HG03066 (cell line): ENCODE measurements around the gene CYP2U1.
A peak's percentile ranks its signal among the peaks of the same experiment; 100 is the strongest.
"Not testable (repeated sequence)": the region's sequence is repeated elsewhere in the genome, so short reads cannot be mapped to it uniquely, and the experiment has no call there.

Experiments
- ATAC-seq: cut with Tn5 transposase; IDR thresholded peaks from one replicate; pipeline ENCODE4 v1.9.1; 2021; ENCODE audit warnings: low read depth; ENCODE audit not compliant: unreplicated experiment

CYP2U1 gene

DNA sequence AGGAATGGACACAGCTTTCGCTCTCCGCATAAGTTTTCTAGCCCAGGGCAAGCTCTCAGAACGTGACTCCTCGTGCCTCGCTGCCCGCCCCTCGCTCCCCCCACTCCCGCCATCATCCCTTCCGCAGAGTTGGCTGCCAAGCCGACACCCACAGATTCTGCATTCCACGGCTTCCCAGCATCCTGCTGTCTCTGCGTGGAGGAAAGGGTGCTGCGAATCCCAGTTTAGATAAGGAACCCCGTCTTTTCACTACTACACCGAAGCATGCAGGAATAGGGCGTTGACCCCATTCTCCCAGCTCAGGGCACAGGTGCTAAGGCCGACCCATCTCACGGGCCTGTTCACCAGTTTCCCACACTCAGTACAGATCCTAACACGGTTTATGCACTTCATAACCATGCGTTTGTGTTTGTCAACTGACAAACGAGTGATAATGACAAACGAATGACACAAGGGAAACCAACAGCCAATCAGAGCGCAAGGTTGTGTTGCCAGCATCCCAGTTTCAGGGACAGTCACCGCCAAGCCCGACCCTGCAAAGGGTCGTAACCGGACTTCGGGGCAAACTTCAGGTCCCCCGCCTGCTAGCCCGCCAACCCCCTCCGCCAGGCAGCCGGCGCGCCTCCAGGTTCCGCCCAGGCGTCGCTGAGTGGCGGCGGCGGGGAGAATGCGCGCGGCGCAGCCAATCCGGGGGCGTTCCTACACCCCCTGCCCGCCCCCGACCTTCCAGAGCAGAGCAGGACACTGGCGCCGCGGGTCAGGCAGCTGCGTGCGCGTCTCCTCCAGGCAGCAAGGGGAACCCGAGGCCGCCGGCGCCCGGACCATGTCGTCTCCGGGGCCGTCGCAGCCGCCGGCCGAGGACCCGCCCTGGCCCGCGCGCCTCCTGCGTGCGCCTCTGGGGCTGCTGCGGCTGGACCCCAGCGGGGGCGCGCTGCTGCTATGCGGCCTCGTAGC is at the start of gene CYP2U1:
Gene CYP2U1, plus strand, starts transcription at position 729 of the 954 bp plus-strand sequence. Its CDS starts 95 bp downstream, at position 824.
- ATAC-seq: peak; percentile 95

DNA sequence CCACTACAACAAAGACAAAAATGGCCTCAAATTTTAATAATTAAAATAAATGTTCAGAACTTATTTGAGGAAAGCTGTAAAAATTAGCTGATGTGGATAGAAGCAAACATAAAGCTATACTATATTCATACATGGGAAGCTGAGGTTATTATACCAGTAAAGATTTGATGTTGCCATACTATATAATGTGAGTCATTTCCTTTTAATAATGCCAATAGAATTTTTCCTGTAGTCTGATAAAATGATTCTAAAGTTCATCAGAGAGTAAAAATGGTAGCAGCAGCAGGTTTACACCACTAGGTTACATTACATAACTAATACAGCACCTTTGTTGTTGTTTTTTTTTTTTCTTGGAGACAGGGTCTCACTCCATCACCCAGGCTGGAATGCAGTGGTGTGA is 45.5 kb upstream of the CYP2U1 start:
- no peak for ATAC-seq

DNA sequence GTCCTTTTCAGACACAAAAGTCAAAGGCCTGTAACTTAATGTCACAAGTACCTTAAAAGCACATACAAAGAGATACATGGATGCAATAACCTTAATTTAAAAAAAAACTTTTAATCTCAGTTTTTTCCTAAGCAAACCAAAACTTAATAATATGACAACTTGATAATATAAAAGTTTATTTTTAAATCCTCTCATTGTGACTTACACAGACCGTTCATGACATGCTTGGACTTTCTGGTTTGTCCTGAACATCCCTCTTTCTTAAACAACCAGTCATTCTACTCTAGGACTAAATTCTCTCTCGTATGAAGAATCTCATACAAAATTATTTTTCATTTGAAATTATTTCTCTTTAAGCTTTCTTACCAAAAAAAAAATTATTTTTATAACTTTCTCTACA is 43.1 kb upstream of the CYP2U1 start:
- no peak for ATAC-seq

DNA sequence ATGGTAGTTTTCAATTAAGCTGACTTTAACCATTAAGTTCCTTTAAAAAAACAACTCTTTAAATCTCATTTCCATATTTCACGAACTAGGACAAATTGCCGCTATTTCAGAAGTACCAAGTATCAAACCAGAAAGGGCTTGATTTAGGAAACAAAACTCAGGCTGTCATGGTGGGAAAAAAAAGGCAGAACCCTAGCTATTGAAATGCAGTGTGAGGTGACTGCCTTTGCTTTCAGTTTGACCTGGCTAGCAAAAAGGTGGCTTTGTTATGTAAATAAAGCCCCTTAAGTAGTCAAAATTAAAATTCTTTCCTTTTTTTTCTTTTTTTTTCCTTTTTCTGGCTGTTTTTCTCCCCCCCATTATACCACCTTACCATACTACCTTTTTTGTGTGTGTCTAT is 40.6 kb upstream of the CYP2U1 start:
- ATAC-seq: no peak

DNA sequence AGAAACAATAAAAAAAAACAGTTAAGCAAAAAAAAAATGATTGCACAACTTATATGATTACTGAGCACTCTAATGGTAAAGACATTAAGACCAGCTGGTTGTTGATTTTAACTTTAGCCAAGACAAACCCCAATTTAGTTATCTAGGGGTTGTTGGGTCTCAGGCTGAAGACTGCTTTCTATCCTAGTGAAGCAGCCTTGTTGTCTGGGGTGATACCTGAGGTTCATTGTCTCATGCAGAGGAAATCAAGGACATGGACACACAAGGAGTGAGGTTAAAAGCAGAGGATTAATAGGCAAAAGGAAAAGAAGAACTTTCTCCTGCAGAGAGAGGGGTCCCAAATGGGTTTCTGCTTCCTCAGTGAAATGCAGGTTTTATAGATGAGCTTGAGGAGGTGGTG is 40.0 kb upstream of the CYP2U1 start:
- ATAC-seq: no peak

DNA sequence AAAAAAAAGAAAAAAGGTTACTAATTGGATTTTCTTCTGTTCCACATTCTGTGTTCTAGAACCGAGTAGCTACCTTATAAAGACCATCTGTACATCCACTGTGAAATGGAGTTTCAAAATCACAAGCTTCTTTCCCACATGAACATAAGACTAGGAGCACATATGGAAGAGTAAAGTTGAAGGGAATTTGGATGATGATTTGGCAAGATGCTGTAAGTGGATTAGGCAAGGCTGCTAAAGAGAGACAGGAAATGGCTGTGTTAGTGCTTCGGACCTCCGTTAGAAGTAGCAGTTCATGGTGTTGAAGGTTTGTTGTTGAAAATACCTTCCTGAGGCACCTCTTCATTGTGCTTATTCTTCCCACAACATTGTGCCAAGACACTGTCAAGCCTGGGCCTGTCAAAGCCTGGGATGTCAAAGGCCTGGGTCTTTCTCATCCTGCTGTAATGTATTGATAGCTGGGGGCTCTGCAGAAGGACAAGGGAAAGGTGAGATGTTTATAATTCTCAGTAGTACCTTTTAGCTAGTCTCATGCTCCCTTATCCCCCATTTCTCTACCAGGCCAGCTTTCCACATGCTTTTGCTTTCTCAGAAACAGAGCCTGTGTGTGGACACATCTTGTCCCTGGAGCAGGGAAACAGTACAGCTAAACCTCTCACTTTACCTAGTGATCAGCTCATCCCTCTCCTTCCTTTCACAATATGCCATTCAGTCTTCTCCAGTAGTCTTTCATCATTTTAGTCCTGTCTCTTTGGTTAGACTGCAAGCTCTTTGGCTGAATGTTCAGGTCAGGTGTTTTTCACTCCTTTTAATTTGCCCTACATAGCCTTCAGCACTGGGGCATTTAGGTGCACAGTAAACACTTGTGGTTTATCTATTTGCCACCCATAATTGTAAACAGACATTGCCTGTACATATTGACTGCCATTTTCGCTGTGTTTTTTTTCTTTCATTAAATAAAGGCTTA is 37.9 kb upstream of the CYP2U1 start:
- ATAC-seq: no peak

DNA sequence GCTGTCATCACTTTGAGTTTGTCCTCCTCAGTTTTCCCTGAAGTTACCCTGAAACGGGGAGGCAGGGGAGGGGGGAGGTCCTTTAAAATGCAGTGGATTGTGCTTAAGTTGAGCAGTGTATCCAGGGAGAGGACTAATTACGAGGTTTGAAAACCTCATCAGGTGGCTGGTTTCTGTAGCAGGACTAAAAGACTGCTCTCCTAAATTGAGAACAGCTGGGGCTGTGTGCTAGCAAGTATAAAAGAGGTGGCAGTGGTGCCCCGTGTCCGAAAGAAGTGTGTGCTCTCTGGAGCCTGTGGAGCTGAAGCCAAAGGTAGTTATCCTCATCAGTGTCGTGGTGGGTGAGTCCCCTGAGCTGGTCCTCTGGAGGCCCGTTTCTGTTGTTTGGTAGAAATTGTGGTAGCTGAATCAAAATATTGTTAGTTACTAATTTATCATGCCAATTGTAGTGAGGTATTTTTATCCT is 37.2 kb upstream of the CYP2U1 start:
- no peak for ATAC-seq

DNA sequence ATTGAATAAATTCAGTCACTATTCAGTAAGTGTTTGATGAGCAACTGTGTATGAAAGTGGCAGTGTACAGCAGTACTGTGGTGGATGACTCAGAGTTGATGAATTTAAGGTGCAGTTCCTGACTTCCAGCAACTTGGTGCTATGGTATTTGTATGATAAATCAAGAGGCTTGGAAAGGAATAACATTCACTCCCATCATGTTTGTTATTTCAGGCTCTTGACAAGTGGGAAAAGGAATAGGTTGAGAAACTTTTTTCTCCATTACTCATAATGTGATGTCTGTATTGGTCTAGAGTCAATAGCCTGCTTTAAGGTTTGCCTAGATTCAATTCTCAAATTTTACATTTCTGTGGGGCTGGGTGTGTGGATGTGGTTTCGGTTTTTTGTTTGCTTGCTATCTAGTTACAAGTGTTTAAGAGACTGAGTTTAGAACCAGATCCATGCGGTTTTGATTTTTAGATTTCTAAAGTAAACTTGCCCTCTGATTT is 35.1 kb upstream of the CYP2U1 start:
- ATAC-seq: no peak

DNA sequence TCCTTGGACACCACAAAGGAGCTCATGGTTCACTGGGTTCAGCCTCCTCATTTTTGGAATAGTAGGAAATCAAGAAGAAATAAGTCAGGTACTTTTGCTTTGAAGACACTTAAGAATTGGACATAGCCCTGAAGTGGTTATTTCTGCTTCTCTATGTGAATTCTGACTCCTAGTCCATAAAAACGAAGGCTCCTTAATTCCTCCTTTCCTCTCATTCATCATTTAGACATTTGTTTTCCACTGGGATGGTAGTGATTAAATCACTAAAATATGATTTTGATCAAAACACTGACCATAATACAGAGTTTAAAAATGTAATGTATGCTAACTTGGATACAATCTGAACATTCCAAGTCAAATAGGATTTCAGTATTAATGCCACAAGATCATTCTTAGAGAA is 34.7 kb upstream of the CYP2U1 start:
- ATAC-seq: no peak

DNA sequence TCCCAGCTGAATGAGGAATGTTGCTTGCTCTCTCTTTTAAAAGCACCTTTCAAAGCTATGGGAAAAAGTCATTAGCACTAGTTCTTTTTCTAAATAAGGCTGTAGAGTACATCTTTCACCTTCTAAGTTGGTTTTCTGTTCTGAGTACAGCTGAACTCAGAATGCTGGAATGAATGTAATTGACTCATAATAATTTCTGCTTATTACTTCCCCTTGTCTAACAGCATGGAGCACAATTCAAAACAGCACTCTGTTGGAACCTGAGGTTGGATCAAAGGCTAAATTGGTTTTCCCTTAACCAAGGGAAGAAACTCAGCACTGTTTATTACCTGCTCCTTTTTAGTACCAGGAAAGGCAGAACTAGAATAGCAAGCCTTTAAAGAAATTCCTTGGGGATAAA is 33.5 kb upstream of the CYP2U1 start:
- ATAC-seq: no peak

DNA sequence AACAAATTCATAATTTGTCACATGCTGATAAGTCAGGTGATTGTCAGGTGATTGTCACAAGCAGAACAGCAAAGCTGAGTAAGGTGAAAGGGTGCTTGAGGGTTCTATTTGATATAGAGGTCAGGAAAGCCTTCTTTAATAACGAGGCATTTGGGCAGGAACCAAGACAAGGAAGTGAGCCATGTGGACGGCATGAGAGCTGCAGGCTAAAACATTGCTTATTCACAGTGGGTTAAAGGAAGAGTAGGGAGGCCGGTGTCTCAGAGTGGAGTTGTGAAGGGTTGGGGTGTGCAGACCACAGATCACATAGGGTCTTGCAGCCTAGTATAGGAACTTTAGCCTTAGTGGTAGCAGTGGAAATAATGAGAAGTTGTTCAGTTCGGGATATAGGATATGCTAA is 31.3 kb upstream of the CYP2U1 start:
- no peak for ATAC-seq

DNA sequence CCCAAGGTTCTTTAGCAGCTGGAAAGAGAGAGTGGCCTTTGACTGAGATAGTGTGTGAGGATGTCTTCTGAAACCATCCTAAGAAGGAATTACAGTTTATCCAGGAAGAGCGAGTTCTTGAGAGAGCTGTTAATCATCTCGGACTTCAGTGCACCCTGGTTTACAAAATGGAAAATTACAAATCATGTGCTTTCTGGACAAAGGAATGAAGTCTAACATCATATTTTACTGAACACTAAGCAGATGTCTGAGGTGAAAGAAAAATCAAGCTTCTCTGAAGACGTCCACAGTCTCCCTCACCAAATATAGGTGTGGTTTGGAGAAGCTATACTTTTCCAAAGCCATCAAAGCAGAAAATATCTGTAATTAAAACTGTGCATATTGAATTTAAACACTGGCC is 30.8 kb upstream of the CYP2U1 start:
- no peak for ATAC-seq

DNA sequence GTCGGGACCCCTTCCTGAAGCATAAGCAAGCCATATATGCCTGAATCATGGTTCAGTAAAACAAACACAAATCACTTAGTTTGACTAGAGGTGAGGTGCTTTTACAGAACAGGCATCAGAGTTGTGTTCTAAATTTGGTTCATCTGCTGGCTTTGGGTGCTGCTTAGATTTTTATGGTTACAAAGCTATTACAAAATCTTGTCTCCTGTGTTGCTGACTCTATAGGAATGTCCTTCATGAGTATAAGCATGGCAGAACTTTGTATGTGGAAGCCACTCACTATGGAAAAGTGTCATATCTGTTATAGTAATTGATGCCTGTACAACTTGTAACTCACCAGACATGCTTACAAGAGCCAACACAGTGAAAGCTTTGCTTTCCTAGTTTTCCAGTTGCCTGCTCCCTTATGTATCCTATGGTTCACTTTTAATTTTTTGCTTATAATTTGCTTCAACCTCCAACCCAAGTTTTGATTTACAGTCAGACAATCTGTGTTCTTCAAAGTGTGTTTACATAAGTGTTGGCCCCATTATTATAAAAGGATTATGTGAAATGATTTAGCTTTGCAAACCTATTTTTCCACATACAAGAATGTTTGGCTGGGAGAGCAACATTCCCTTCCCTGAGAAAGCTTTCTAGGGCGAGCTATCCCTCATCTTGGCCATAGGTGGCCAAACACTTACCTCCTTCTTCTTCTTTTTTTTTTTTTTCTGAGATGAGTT is 30.0 kb upstream of the CYP2U1 start:
- no peak for ATAC-seq

DNA sequence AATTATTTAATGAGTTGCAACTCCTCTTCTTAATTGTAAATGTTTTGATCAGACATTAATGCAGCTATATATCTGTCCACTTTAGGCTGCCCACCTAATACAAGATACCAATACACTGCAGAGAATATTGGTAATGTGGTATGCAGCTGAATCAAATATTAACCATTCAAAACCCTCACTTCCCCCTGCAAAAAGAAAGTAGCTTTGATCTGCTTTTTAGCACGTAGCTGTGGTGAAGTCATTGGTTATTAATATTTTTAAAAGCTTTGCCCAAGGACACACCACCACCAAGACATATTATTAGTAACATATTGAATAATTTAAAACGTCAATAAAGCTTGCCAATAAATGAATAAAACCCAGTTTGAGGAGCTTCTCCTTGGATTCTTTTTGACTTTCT is 28.6 kb upstream of the CYP2U1 start:
- peak; percentile 79 for ATAC-seq

DNA sequence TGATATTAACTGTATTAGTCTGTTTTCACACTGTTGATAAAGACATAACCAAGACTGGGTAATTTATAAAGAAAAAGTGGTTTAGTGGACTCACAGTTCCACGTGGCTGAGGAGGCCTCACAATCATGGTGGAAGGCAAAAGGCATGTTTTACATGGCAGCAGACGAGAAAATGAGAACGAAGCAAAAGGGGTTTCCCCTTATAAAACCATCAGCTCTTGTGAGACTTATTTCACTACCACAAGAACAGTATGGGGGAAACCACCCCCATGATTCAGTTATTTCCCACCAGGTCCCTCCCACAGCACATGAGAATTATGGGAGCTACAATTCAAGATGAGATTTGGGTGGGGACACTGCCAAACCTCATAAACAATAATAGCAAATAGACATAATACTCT is 26.3 kb upstream of the CYP2U1 start:
- not testable (repeated sequence) for ATAC-seq

DNA sequence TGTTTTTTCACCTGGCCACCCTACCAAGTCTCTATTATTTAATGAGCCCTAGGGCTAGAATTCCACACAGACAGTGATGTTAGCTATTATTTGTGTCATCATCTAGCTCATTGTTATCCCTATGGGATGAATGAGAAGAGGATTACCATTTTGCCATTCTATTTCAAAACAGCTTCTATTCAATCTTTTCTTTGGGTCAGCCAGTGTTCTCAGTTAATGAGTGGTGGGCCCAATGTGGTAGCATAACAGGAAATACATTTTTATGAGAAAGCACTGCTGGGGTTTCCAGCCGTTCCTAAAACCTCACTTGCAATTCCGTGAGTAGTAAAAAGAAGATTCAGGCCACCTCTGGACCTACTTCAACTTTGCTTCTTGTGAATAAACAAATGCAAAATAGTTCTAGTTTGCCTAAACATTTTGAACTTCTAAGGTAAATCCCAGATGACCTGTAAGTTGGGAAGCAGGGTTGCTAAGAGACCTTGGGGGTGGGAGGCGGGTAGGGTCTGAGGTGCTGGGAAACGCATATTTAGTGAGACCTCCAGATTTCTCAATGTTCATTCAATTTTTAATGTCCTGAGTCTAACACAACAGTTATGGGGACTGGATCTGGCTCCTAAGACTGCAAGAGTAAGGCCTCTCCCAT is 24.8 kb upstream of the CYP2U1 start:
- no peak for ATAC-seq

DNA sequence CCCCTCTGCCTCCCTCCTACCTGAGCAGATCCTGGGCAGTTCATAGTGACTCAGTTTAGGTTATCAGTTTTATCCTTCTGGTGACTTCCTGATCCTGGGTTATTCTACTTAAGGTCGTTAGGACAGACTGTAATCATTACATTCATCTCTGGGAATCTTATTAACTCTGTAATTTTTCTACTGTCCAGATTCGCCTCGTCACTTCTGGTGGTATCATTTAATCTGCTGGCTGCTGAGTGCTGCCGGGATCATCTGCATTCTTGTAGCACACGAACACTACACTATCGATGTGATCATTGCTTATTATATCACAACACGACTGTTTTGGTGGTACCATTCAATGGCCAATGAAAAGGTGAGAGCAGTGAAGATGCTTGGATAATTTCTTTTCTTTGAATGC is 23.0 kb upstream of the CYP2U1 start:
- no peak for ATAC-seq

DNA sequence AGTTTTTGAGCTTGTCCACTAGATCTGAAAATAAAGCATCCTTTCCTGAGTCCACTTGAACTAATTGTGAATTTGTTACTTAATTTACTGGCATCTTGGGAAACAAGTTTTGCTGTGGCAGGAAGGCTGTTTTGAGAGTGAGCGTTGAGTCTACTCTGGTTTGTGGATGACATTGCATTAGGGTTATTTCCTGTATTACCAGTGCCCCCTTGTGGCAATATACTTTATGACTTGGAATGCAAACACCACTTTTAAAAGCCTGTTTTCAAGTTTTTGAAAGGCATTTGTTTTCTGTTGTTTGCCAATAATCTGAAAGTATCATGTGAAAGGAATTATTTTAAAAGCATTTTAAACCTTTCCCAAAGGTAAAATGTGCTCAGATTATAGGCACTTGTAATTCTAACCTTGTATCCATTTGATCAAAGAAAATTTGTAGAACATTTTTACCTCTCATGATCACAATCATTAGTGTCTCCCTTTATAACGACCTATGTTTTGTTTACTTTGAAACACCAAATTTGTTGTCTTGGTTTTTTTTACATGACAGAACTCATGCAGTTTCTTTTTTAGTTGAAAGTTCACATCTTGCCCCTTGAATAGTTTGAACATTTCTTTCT is 18.0 kb upstream of the CYP2U1 start:
- ATAC-seq: peak; percentile 95

DNA sequence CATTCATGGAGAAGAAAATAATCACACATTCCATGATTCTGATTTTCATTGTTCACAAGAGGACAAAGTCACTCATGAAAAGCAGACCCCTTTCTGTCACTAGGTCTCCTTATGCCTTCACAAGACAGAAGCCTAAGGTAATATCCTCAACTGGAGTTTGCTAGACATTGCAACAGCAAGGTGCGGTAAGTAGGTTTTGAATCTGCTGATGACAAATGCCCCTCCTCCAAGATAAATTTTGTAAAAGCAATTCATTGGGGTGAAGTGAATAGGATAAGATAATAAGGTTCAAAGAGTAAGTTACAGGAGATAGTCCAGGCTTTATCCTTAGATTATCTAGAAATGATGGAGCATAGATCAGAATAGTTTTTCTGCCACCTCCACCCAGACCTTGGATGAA is 16.1 kb upstream of the CYP2U1 start:
- ATAC-seq: no peak
